CD14-positive monocyte (primary cell): ENCODE data around the gene ZFPM1. TPM values are rescaled to one million over a fixed set of nuclear protein-coding genes. Genes with fewer than 3 reads are reported as not detected.

Experiments used
- DNase-seq, 3 donors: peaks; one replicate each; pipeline ENCODE4 v3.0.0-alpha.2; 2011 to 2022
- H2AFZ ChIP-seq: 2 replicates; pipeline ENCODE4 v1.6.0; 2012; ENCODE audit warnings: mild to moderate bottlenecking, low read depth, low read length, inconsistent platforms; ENCODE audit not compliant: insufficient read depth, poor library complexity, severe bottlenecking
- H3K27ac ChIP-seq, 2 donors: 1 replicate in 1 of 2; 2 replicates in 1 of 2; pipeline ENCODE4 v1.5.1; 2012 to 2013; ENCODE audit warnings: low read length in 2 of 2, control low read depth in 1 of 2, inconsistent platforms in 1 of 2, low read depth in 1 of 2, mild to moderate bottlenecking in 1 of 2
- H3K27me3 ChIP-seq, 2 donors: one replicate each; pipeline versions ENCODE4 v1.6.0 to v1.6.1; 2011 to 2013; ENCODE audit warnings: low read length in 2 of 2; ENCODE audit not compliant: control insufficient read depth in 2 of 2, insufficient read depth in 2 of 2
- H3K36me3 ChIP-seq, 2 donors: replicated peaks in 1 of 2; 1 replicate in 1 of 2; 2 replicates in 1 of 2; pipeline versions ENCODE4 v1.5.1 to v1.6.1; 2012 to 2013; ENCODE audit warnings: low read length in 2 of 2, control low read depth in 1 of 2, inconsistent platforms in 1 of 2, mild to moderate bottlenecking in 1 of 2; ENCODE audit not compliant: insufficient read depth in 2 of 2, control insufficient read depth in 1 of 2
- H3K4me1 ChIP-seq, 2 donors: 1 replicate in 1 of 2; 2 replicates in 1 of 2; pipeline versions ENCODE4 v1.5.1 to v1.6.1; 2012 to 2013; ENCODE audit warnings: low read length in 2 of 2, control low read depth in 1 of 2, inconsistent platforms in 1 of 2, mild to moderate bottlenecking in 1 of 2, moderate library complexity in 1 of 2; ENCODE audit not compliant: insufficient read depth in 2 of 2, control insufficient read depth in 1 of 2
- H3K4me2 ChIP-seq: replicated peaks from 2 replicates; pipeline ENCODE3; 2012; ENCODE audit warnings: low read length, moderate library complexity, mild to moderate bottlenecking; ENCODE audit not compliant: poor library complexity, severe bottlenecking; ENCODE audit errors: extremely low read depth
- H3K4me3 ChIP-seq, 3 experiments: fragments of 200-600 bp in 1 of 3; sonication (generic) in 1 of 3; replicated peaks in 1 of 3; 1 replicate in 2 of 3; 2 replicates in 1 of 3; pipeline ENCODE4 v1.5.1; 2011 to 2013; ENCODE audit warnings: low read length in 3 of 3, mild to moderate bottlenecking in 3 of 3, control low read depth in 2 of 3, low read depth in 2 of 3, inconsistent platforms in 1 of 3, moderate library complexity in 1 of 3
- H3K79me2 ChIP-seq: 2 replicates; pipeline ENCODE4 v1.6.0; 2012; ENCODE audit warnings: mild to moderate bottlenecking, control low read depth, inconsistent platforms, low read length, moderate library complexity; ENCODE audit not compliant: insufficient read depth
- H3K9ac ChIP-seq: 2 replicates; pipeline ENCODE4 v1.6.0; 2017; ENCODE audit warnings: low read length, mild to moderate bottlenecking; ENCODE audit not compliant: insufficient read depth, poor library complexity, severe bottlenecking
- H3K9me3 ChIP-seq, 2 donors: replicated peaks in 1 of 2; 1 replicate in 1 of 2; 2 replicates in 1 of 2; pipeline versions ENCODE4 v1.5.1 to v1.6.1; 2012 to 2013; ENCODE audit warnings: low read length in 2 of 2, control low read depth in 1 of 2; ENCODE audit not compliant: control insufficient read depth in 1 of 2, insufficient read depth in 1 of 2
- H4K20me1 ChIP-seq: 2 replicates; pipeline ENCODE4 v1.6.0; 2012; ENCODE audit warnings: mild to moderate bottlenecking, low read length, control low read depth, moderate library complexity; ENCODE audit not compliant: insufficient read depth
- H3K27ac Mint-ChIP-seq, 7 donors: one replicate each; pipeline ENCODE4 v1.8.0; 2020; ENCODE audit warnings: mild to moderate bottlenecking in 7 of 7, mixed read lengths in 7 of 7, moderate library complexity in 6 of 7, inconsistent platforms in 2 of 7
- H3K27me3 Mint-ChIP-seq, 3 donors: one replicate each; pipeline ENCODE4 v1.8.0; 2021 to 2022; ENCODE audit warnings: low read depth in 3 of 3, mild to moderate bottlenecking in 3 of 3, mixed read lengths in 3 of 3, moderate library complexity in 3 of 3, inconsistent platforms in 1 of 3
- H3K36me3 Mint-ChIP-seq, 2 donors: one replicate each; pipeline ENCODE4 v1.8.0; 2020; ENCODE audit warnings: mixed read lengths in 2 of 2, inconsistent platforms in 1 of 2, mild to moderate bottlenecking in 1 of 2
- H3K4me1 Mint-ChIP-seq: one replicate; pipeline ENCODE4 v1.8.0; 2020; ENCODE audit warnings: mild to moderate bottlenecking, mixed read lengths
- H3K4me3 Mint-ChIP-seq, 2 donors: one replicate each; pipeline ENCODE4 v1.8.0; 2020; ENCODE audit warnings: mild to moderate bottlenecking in 2 of 2, mixed read lengths in 2 of 2, moderate library complexity in 1 of 2
- H3K9me3 Mint-ChIP-seq, 7 donors: one replicate each; pipeline ENCODE4 v1.8.0; 2020 to 2022; ENCODE audit warnings: mixed read lengths in 7 of 7, mild to moderate bottlenecking in 6 of 7, moderate library complexity in 6 of 7, inconsistent platforms in 2 of 7
- WGBS: methylation state at CpG from one replicate; pipeline ENCODE4 v1.1.5; 2013; ENCODE audit warnings: missing lambda C conversion rate; ENCODE audit not compliant: insufficient coverage; 5-methylcytosine and 5-hydroxymethylcytosine counted together
- intact Hi-C, 2 donors: fragments of 100-400 bp; cut with micrococcal nuclease; formaldehyde crosslinking; loops; one replicate each; pipeline versions ENCODE4 v1.15.0 to v1.15.1; 2023
- polyA plus RNA-seq, 3 donors: library from polyadenylated mRNA; depleted of rRNA in 1 of 3; unstranded in 2 of 3; stranded (reverse) in 1 of 3; fragments of 300-500 nt in 2 of 3; fragments of >200 nt in 1 of 3; fragmentation: Illumina TruSeq in 2 of 3; gene quantifications; 1 replicate in 2 of 3; 2 replicates in 1 of 3; pipeline ENCODE4 v1.2.3, GENCODE V29; 2012 to 2021
- TF ChIP-seq, protein P1 (sequence below): fragments of 200-600 bp; IDR thresholded peaks from one replicate; pipeline ENCODE4 v1.8.0; 2022; ENCODE audit warnings: antibody characterized with exemption, mild to moderate bottlenecking

Gene ZFPM1
- polyA plus RNA-seq, 3 donors, result 0.04 to 0.19 (median 0.12) TPM

DNA sequence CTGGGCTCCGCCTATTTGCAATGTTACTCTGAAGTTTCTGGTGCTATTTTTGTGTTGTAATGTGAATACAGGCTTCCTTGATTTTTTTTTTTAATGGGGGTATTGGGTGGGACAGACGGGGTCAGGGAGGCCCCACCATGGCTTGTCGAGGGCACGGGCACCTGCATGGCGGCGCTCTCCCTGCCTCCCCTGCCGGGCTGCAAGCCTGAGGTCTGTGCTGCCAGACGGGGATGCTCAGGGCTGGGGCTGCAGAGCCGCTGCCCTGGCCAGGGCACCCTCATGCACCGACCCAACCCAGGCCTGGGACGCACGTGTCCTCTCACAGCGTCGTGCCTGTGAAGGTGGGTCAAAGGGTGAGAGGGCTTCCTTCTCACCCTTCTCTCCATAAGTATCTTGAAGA lies 13.0 kb upstream of the ZFPM1 start:
- Histone ChIP-seq H4K20me1 (no peaks in the 10 kb centered on the region), H3K27me3 (no peaks in the 10 kb centered on the region), H3K79me2 (no peaks in the 10 kb centered on the region), H3K27ac (no peak overlapping the region), H3K4me1 (no peaks in the 10 kb centered on the region), H3K9me3 (peaks cover 0 to 5% of the 10 kb centered on the region in 2 donors), H3K36me3 (no peaks in the 10 kb centered on the region), H2AFZ (no peak overlapping the region), H3K9ac (no peak overlapping the region), H3K4me3 (no peak overlapping the region), H3K4me2 (no peak overlapping the region)
- peaks cover 0 to 19% (median 4%) of the 10 kb centered on the region in 3 donors for H3K27me3 Mint-ChIP-seq
- 98% methylated on average over 7 of the region's 14 CpGs for WGBS
- TF ChIP-seq, protein P1, sequence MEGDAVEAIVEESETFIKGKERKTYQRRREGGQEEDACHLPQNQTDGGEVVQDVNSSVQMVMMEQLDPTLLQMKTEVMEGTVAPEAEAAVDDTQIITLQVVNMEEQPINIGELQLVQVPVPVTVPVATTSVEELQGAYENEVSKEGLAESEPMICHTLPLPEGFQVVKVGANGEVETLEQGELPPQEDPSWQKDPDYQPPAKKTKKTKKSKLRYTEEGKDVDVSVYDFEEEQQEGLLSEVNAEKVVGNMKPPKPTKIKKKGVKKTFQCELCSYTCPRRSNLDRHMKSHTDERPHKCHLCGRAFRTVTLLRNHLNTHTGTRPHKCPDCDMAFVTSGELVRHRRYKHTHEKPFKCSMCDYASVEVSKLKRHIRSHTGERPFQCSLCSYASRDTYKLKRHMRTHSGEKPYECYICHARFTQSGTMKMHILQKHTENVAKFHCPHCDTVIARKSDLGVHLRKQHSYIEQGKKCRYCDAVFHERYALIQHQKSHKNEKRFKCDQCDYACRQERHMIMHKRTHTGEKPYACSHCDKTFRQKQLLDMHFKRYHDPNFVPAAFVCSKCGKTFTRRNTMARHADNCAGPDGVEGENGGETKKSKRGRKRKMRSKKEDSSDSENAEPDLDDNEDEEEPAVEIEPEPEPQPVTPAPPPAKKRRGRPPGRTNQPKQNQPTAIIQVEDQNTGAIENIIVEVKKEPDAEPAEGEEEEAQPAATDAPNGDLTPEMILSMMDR, result no peak
- no peak overlapping the region for H3K27ac Mint-ChIP-seq
- no peak overlapping the region for H3K4me3 Mint-ChIP-seq
- no peaks in the 10 kb centered on the region for H3K9me3 Mint-ChIP-seq
- intact Hi-C loops, result loop anchor here (5.0 kb wide), 2 partner anchors 87 to 122 kb away; no protein-coding TSS in a partner anchor
- no peak for DNase-seq
- no peaks in the 10 kb centered on the region for H3K36me3 Mint-ChIP-seq
- H3K4me1 Mint-ChIP-seq, result no peaks in the 10 kb centered on the region

DNA sequence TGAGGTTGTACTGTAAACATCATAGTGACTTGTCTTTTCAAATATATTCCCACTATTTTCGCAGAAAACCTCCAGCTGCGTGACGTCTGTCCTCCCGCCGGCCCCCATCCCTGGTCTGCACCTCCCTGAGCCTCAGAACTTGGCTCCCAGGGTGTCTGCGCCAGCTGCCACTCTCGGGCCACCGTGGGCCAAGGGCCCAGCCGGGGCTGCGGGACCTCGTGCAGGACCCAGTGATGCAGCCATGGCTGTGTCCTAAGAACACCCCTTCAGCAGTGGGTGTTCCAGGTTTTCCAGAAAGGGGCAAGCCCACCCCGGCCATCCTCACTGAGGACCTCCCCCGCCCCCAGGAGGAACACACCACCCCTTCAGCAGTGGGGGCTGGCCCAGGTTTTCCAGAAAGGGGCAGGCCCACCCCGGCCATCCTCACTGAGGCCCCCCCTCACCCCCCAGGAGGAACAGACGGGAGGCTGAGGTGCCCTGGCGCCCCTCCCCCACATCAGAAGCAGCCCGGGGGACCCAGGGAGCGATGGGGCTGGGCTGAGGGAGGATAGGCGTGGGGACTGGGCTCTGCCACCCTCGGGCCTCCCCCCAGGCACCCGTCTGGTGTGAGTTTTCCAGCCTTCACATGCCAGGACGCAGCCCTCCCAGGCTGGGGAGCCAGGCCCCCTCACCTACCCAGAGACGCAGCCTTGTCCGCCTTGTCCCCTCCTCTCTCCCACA lies 12.2 kb upstream of the ZFPM1 start:
- DNase-seq, result no peak
- H4K20me1 ChIP-seq, result no peaks in the 10 kb centered on the region
- H3K27me3 ChIP-seq, result no peaks in the 10 kb centered on the region
- no peaks in the 10 kb centered on the region for H3K36me3 Mint-ChIP-seq
- H3K9ac ChIP-seq, result no peak overlapping the region
- H3K4me3 ChIP-seq, result no peak overlapping the region
- no peaks in the 10 kb centered on the region for H3K79me2 ChIP-seq
- no peak overlapping the region for H2AFZ ChIP-seq
- no peak overlapping the region for H3K4me3 Mint-ChIP-seq
- no peak overlapping the region for H3K4me2 ChIP-seq
- H3K9me3 ChIP-seq, result peaks cover 0 to 5% of the 10 kb centered on the region in 2 donors
- H3K36me3 ChIP-seq, result no peaks in the 10 kb centered on the region
- WGBS, result 89% methylated on average over 16 of the region's 24 CpGs
- H3K9me3 Mint-ChIP-seq, result no peaks in the 10 kb centered on the region
- H3K27ac ChIP-seq, result no peak overlapping the region
- H3K4me1 ChIP-seq, result no peaks in the 10 kb centered on the region
- H3K27ac Mint-ChIP-seq, result no peak overlapping the region
- H3K4me1 Mint-ChIP-seq, result no peaks in the 10 kb centered on the region
- TF ChIP-seq, protein P1, result no peak
- intact Hi-C loops, result loop anchor here (5.0 kb wide), 2 partner anchors 86 to 121 kb away; no protein-coding TSS in a partner anchor
- H3K27me3 Mint-ChIP-seq, result peaks cover 0 to 15% (median 2%) of the 10 kb centered on the region in 3 donors
